GM18526 (cell line): ENCODE results near the gene SMIM1.

Experiments used
- POLR2A ChIP-seq: IDR thresholded peaks from 3 replicates; pipeline ENCODE4 v1.6.1; 2011; ENCODE audit not compliant: insufficient read length; ENCODE audit errors: extremely low read depth

The SMIM1 gene

GRCh38 chr1:3772715-3773571 lies at the start of gene SMIM1:
Gene SMIM1, plus strand, starts transcription at chr1:3772749. Its CDS starts 2,625 bp downstream, at chr1:3775374.
- no peak for TF ChIP-seq POLR2A

- TF ChIP-seq POLR2A = no peak
These were observed 49.7 kb upstream of the SMIM1 start for GRCh38 chr1:3722846-3723245.

GRCh38 chr1:3725366-3725765 lies 47.2 kb upstream of the SMIM1 start:
- TF ChIP-seq POLR2A = no peak

- no peak for TF ChIP-seq POLR2A
These were observed 45.3 kb upstream of the SMIM1 start for GRCh38 chr1:3727042-3727824.

GRCh38 chr1:3727825-3728776 lies 44.4 kb upstream of the SMIM1 start:
- no peak for TF ChIP-seq POLR2A

- no peak for TF ChIP-seq POLR2A
These were observed 42.7 kb upstream of the SMIM1 start for GRCh38 chr1:3729594-3730542.

GRCh38 chr1:3730543-3731247 lies 41.9 kb upstream of the SMIM1 start:
- TF ChIP-seq POLR2A = no peak

- no peak for TF ChIP-seq POLR2A
These were observed 40.7 kb upstream of the SMIM1 start for GRCh38 chr1:3731583-3732433.

- no peak for TF ChIP-seq POLR2A
These were observed 40.0 kb upstream of the SMIM1 start for GRCh38 chr1:3732434-3733093.

GRCh38 chr1:3733094-3733882 lies 39.3 kb upstream of the SMIM1 start:
- TF ChIP-seq POLR2A = no peak

- no peak for TF ChIP-seq POLR2A
These were observed 38.5 kb upstream of the SMIM1 start for GRCh38 chr1:3733883-3734589.
